Loucy (cell line): ENCODE results near the gene CTNNBL1.

Source experiments
- H2AFZ ChIP-seq: fragments of 200-600 bp; sonication (generic); 2 replicates; pipeline ENCODE4 v1.6.0; 2016; ENCODE audit warnings: antibody characterized with exemption, mild to moderate bottlenecking, low read length, moderate library complexity
- H3F3A ChIP-seq: fragments of 200-600 bp; 2 replicates; pipeline ENCODE4 v1.6.0; 2016; ENCODE audit warnings: antibody characterized with exemption, low read depth, mild to moderate bottlenecking
- H3K27me3 ChIP-seq: fragments of 200-600 bp; sonication (generic); 2 replicates; pipeline ENCODE4 v1.6.1; 2014; ENCODE audit warnings: low read length, mild to moderate bottlenecking; ENCODE audit not compliant: insufficient read depth, poor library complexity, severe bottlenecking
- H3K36me3 ChIP-seq: fragments of 200-600 bp; sonication (generic); 2 replicates; pipeline ENCODE4 v1.6.1; 2016; ENCODE audit warnings: low read length; ENCODE audit not compliant: insufficient read depth
- H3K4me1 ChIP-seq: fragments of 200-600 bp; sonication (generic); 2 replicates; pipeline ENCODE4 v1.5.1; 2014; ENCODE audit warnings: low read length, mild to moderate bottlenecking; ENCODE audit not compliant: insufficient read depth, poor library complexity, severe bottlenecking
- H3K4me2 ChIP-seq: fragments of 200-600 bp; sonication (generic); 2 replicates; pipeline ENCODE4 v1.6.0; 2014; ENCODE audit warnings: antibody characterized with exemption, low read length, low read depth, mild to moderate bottlenecking; ENCODE audit not compliant: poor library complexity, severe bottlenecking
- H3K4me3 ChIP-seq: fragments of 200-600 bp; sonication (generic); 2 replicates; pipeline ENCODE4 v1.5.1; 2014; ENCODE audit warnings: low read length, mild to moderate bottlenecking, mixed read lengths; ENCODE audit not compliant: poor library complexity, severe bottlenecking
- H3K79me2 ChIP-seq: fragments of 200-600 bp; sonication (generic); 2 replicates; pipeline ENCODE4 v1.6.1; 2014; ENCODE audit warnings: low read length; ENCODE audit not compliant: insufficient read depth
- H3K9ac ChIP-seq: fragments of 200-600 bp; sonication (generic); 2 replicates; pipeline ENCODE4 v1.6.0; 2014; ENCODE audit warnings: mild to moderate bottlenecking, low read depth, low read length, moderate library complexity; ENCODE audit not compliant: poor library complexity, severe bottlenecking
- H3K9me2 ChIP-seq: fragments of 200-600 bp; sonication (generic); replicated peaks from 2 replicates; pipeline ENCODE4 v1.6.1; 2016; ENCODE audit warnings: low read depth, low read length, mixed read lengths
- H3K9me3 ChIP-seq: fragments of 200-600 bp; sonication (generic); 2 replicates; pipeline ENCODE4 v1.6.1; 2014; ENCODE audit warnings: mild to moderate bottlenecking, antibody characterized with exemption, low read length, low read depth; ENCODE audit not compliant: insufficient read depth
- H4K20me1 ChIP-seq: fragments of 200-600 bp; sonication (generic); 2 replicates; pipeline ENCODE4 v1.6.0; 2014; ENCODE audit warnings: antibody characterized with exemption, low read length, mild to moderate bottlenecking; ENCODE audit not compliant: insufficient read depth, poor library complexity, severe bottlenecking
- CTCF ChIP-seq: fragments of 200-600 bp; sonication (generic); conservative IDR thresholded peaks from 2 replicates; pipeline ENCODE4 v1.5.1; 2014; ENCODE audit warnings: mild to moderate bottlenecking, antibody characterized with exemption, low read length
- EZH2phosphoT487 ChIP-seq: fragments of 200-600 bp; IDR thresholded peaks from 2 replicates; pipeline ENCODE4 v1.6.1; 2018; ENCODE audit warnings: antibody characterized with exemption, mild to moderate bottlenecking, moderate library complexity, borderline replicate concordance

The CTNNBL1 gene

GRCh38 chr20:37845241-37845681 lies 151.4 kb downstream of the CTNNBL1 start:
- Histone ChIP-seq H3K27me3 (no peaks in the 10 kb centered on the region), H3K36me3 (peaks cover 80% of the 10 kb centered on the region; the same call in 1 of the 2 replicates), H3K9me3 (no peaks in the 10 kb centered on the region), H4K20me1 (no peaks in the 10 kb centered on the region), H3F3A (no peaks in the 10 kb centered on the region), H3K4me3 (no peak overlapping the region), H3K9ac (no peak overlapping the region), H3K4me1 (no peaks in the 10 kb centered on the region), H3K9me2 (no peaks in the 10 kb centered on the region), H3K4me2 (no peak overlapping the region), H3K79me2 (no peaks in the 10 kb centered on the region), H2AFZ (no peak overlapping the region)
- TF ChIP-seq EZH2phosphoT487 (no peak), CTCF (no peak)

- TF ChIP-seq EZH2phosphoT487 (no peak), CTCF (no peak)
- H2AFZ ChIP-seq, result no peak overlapping the region
- no peaks in the 10 kb centered on the region for H3K9me3 ChIP-seq
- H4K20me1 ChIP-seq, result no peaks in the 10 kb centered on the region
- H3K79me2 ChIP-seq, result no peaks in the 10 kb centered on the region
- H3K27me3 ChIP-seq, result no peaks in the 10 kb centered on the region
- peaks cover 80% of the 10 kb centered on the region; the same call in 1 of the 2 replicates for H3K36me3 ChIP-seq
- H3K4me3 ChIP-seq, result no peak overlapping the region
- H3K9me2 ChIP-seq, result no peaks in the 10 kb centered on the region
- H3K4me2 ChIP-seq, result no peak overlapping the region
- no peaks in the 10 kb centered on the region for H3F3A ChIP-seq
- no peak overlapping the region for H3K9ac ChIP-seq
- H3K4me1 ChIP-seq, result no peaks in the 10 kb centered on the region
These were observed 152.0 kb downstream of the CTNNBL1 start for GRCh38 chr20:37845878-37846277.

GRCh38 chr20:37846573-37846972 lies 152.7 kb downstream of the CTNNBL1 start:
- H3F3A ChIP-seq, result no peaks in the 10 kb centered on the region
- H3K36me3 ChIP-seq, result peaks cover 80% of the 10 kb centered on the region; the same call in 1 of the 2 replicates
- H3K27me3 ChIP-seq, result no peaks in the 10 kb centered on the region
- H3K9ac ChIP-seq, result no peak overlapping the region
- no peaks in the 10 kb centered on the region for H3K79me2 ChIP-seq
- no peak overlapping the region for H2AFZ ChIP-seq
- no peaks in the 10 kb centered on the region for H3K9me3 ChIP-seq
- H3K4me2 ChIP-seq, result no peak overlapping the region
- H3K4me1 ChIP-seq, result no peaks in the 10 kb centered on the region
- no peak overlapping the region for H3K4me3 ChIP-seq
- no peak for TF ChIP-seq CTCF
- no peaks in the 10 kb centered on the region for H4K20me1 ChIP-seq
- H3K9me2 ChIP-seq, result no peaks in the 10 kb centered on the region
